ENCODE data around the gene ACTL10. TPM values are rescaled to one million over a fixed set of nuclear protein-coding genes. Genes with fewer than 3 reads are reported as not detected.

Gene ACTL10
- total and polyA plus RNA-seq, 2 of the 13 experiments (the other 11 are each of a cell fraction or from before 2014, with no cell fraction given), result not detected

GRCh38 chr20:33663161-33664084 lies 3.3 kb upstream of the ACTL10 start (continued):
- no peak for TF ChIP-seq KLF9 (CRISPR knock-in tag; IDR thresholded peaks at IDR 0.05; ENCODE audit: low read depth)
- no peak for TF ChIP-seq ATF1 (CRISPR knock-in tag; IDR thresholded peaks at IDR 0.05)
- no peak for TF ChIP-seq PBX2 (CRISPR knock-in tag; IDR thresholded peaks at IDR 0.05)
- peak; percentile 66; the same call in 1 of the 2 replicates for TF ChIP-seq NAIF1 (CRISPR knock-in tag; IDR thresholded peaks at IDR 0.05; ENCODE audit: borderline replicate concordance)
- peak; percentile 98; the same call in 1 of the 2 replicates for TF ChIP-seq ZNF558 (CRISPR knock-in tag; IDR thresholded peaks at IDR 0.05; ENCODE audit: borderline replicate concordance)
- peak; percentile 55; the same call in 1 of the 2 replicates for TF ChIP-seq NCOA5 (CRISPR knock-in tag; IDR thresholded peaks at IDR 0.05)
- TF ChIP-seq PATZ1 (CRISPR knock-in tag; IDR thresholded peaks at IDR 0.05), result no peak; the same call in 1 of the 2 replicates
- TF ChIP-seq SMC3 (IDR thresholded peaks at IDR 0.05; ENCODE audit: low read length), result no peak
- TF ChIP-seq RAD21 (CRISPR knock-in tag; IDR thresholded peaks at IDR 0.05), result peak; percentile 74
- TF ChIP-seq FOSL2 (CRISPR knock-in tag; IDR thresholded peaks at IDR 0.05), result peak; percentile 41
- 0 out of 2 replicates have a peak, but pooled peaks have one; percentile 29 for TF ChIP-seq KLF13 (CRISPR knock-in tag; IDR thresholded peaks at IDR 0.05)
- TF ChIP-seq, protein P1, sequence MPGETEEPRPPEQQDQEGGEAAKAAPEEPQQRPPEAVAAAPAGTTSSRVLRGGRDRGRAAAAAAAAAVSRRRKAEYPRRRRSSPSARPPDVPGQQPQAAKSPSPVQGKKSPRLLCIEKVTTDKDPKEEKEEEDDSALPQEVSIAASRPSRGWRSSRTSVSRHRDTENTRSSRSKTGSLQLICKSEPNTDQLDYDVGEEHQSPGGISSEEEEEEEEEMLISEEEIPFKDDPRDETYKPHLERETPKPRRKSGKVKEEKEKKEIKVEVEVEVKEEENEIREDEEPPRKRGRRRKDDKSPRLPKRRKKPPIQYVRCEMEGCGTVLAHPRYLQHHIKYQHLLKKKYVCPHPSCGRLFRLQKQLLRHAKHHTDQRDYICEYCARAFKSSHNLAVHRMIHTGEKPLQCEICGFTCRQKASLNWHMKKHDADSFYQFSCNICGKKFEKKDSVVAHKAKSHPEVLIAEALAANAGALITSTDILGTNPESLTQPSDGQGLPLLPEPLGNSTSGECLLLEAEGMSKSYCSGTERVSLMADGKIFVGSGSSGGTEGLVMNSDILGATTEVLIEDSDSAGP (CRISPR knock-in tag; IDR thresholded peaks at IDR 0.05; ENCODE audit: borderline replicate concordance), result peak; percentile 97
- TF ChIP-seq ZNF800 (CRISPR knock-in tag; IDR thresholded peaks at IDR 0.05), result 0 out of 2 replicates have a peak, but pooled peaks have one; percentile 72
- TF ChIP-seq ZSCAN12 (CRISPR knock-in tag; IDR thresholded peaks at IDR 0.05), result 0 out of 2 replicates have a peak, but pooled peaks have one; percentile 53
- TF ChIP-seq, protein P2, sequence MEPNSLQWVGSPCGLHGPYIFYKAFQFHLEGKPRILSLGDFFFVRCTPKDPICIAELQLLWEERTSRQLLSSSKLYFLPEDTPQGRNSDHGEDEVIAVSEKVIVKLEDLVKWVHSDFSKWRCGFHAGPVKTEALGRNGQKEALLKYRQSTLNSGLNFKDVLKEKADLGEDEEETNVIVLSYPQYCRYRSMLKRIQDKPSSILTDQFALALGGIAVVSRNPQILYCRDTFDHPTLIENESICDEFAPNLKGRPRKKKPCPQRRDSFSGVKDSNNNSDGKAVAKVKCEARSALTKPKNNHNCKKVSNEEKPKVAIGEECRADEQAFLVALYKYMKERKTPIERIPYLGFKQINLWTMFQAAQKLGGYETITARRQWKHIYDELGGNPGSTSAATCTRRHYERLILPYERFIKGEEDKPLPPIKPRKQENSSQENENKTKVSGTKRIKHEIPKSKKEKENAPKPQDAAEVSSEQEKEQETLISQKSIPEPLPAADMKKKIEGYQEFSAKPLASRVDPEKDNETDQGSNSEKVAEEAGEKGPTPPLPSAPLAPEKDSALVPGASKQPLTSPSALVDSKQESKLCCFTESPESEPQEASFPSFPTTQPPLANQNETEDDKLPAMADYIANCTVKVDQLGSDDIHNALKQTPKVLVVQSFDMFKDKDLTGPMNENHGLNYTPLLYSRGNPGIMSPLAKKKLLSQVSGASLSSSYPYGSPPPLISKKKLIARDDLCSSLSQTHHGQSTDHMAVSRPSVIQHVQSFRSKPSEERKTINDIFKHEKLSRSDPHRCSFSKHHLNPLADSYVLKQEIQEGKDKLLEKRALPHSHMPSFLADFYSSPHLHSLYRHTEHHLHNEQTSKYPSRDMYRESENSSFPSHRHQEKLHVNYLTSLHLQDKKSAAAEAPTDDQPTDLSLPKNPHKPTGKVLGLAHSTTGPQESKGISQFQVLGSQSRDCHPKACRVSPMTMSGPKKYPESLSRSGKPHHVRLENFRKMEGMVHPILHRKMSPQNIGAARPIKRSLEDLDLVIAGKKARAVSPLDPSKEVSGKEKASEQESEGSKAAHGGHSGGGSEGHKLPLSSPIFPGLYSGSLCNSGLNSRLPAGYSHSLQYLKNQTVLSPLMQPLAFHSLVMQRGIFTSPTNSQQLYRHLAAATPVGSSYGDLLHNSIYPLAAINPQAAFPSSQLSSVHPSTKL (CRISPR knock-in tag; IDR thresholded peaks at IDR 0.05), result peak; percentile 59
- no peak for TF ChIP-seq MZF1 (CRISPR knock-in tag; IDR thresholded peaks at IDR 0.05; ENCODE audit: borderline replicate concordance)
- peak; percentile 98 for TF ChIP-seq ARID2 (CRISPR knock-in tag; IDR thresholded peaks at IDR 0.05; ENCODE audit: borderline replicate concordance)
- no peak for TF ChIP-seq PLRG1 (conservative IDR thresholded peaks at IDR 0.05)
